Stimulated activated CD8-positive, alpha-beta memory T cell treated with anti-CD3 and anti-CD28 coated beads, Interleukin-7, amount 100 ng/mL, for 48 hours (primary cell): ENCODE data around the gene RAB4B.
"Not testable (repeated sequence)": the region's sequence is repeated elsewhere in the genome, so short reads cannot be mapped to it uniquely, and the experiment has no call there.

Source experiments
- DNase-seq, 2 donors: peaks; one replicate each; pipeline ENCODE4 v3.0.0-alpha.2; 2020; ENCODE audit warnings: low read depth in 1 of 2; ENCODE audit errors: extremely low read depth in 1 of 2

Gene RAB4B

GRCh38 chr19:40842012-40842411 lies 64.0 kb downstream of the RAB4B start:
- DNase-seq = not testable (repeated sequence)

- DNase-seq = not testable (repeated sequence)
Observed at GRCh38 chr19:40842997-40843652, 65.1 kb downstream of the RAB4B start.

GRCh38 chr19:40843653-40844052 lies 65.6 kb downstream of the RAB4B start:
- DNase-seq = peak; percentile 61 to 72
